H9 (cell line): ENCODE measurements around the gene IER2. TPM values are rescaled to one million over a fixed set of nuclear protein-coding genes. Genes with fewer than 3 reads are reported as not detected.

Source experiments
- DNase-seq: peaks from one replicate; pipeline ENCODE4 v3.0.0-alpha.2; 2017
- H2AFZ ChIP-seq: one replicate; pipeline ENCODE4 v1.6.1; 2013; ENCODE audit warnings: mild to moderate bottlenecking, low read length, control low read depth, moderate library complexity
- H2AK5ac ChIP-seq: 2 replicates; pipeline ENCODE4 v1.6.1; 2013; ENCODE audit warnings: low read length, control low read depth, mixed read lengths; ENCODE audit not compliant: insufficient read length
- H2BK120ac ChIP-seq: one replicate; pipeline ENCODE4 v1.6.1; 2013; ENCODE audit warnings: low read depth, mild to moderate bottlenecking, low read length, control low read depth, inconsistent platforms; ENCODE audit not compliant: poor library complexity, severe bottlenecking
- H2BK12ac ChIP-seq: 2 replicates; pipeline ENCODE4 v1.6.1; 2013; ENCODE audit warnings: low read length, control low read depth, mixed read lengths, low read depth; ENCODE audit not compliant: insufficient read length
- H2BK15ac ChIP-seq: 2 replicates; pipeline ENCODE4 v1.6.1; 2013; ENCODE audit warnings: low read depth, low read length, control low read depth
- H2BK20ac ChIP-seq: one replicate; pipeline ENCODE4 v1.6.1; 2013; ENCODE audit warnings: low read depth, mild to moderate bottlenecking, low read length, control low read depth, inconsistent platforms; ENCODE audit not compliant: poor library complexity, severe bottlenecking
- H2BK5ac ChIP-seq: 2 replicates; pipeline ENCODE4 v1.6.1; 2013; ENCODE audit warnings: low read length, control low read depth, mixed read lengths; ENCODE audit not compliant: insufficient read length
- H3K14ac ChIP-seq: 2 replicates; pipeline ENCODE4 v1.6.1; 2013; ENCODE audit warnings: low read length, control low read depth; ENCODE audit not compliant: insufficient read depth
- H3K18ac ChIP-seq: 2 replicates; pipeline ENCODE4 v1.6.1; 2013; ENCODE audit warnings: low read depth, mild to moderate bottlenecking, mixed read lengths, low read length, control low read depth; ENCODE audit not compliant: insufficient read length
- H3K23ac ChIP-seq: 2 replicates; pipeline ENCODE4 v1.6.1; 2013; ENCODE audit warnings: low read length, control low read depth, mixed read lengths, low read depth; ENCODE audit not compliant: insufficient read length
- H3K23me2 ChIP-seq: 2 replicates; pipeline ENCODE4 v1.6.1; 2013; ENCODE audit warnings: low read depth, mild to moderate bottlenecking, mixed read lengths, low read length, control low read depth; ENCODE audit not compliant: insufficient read length, poor library complexity, severe bottlenecking
- H3K27ac ChIP-seq: 2 replicates; pipeline ENCODE4 v1.5.1; 2013; ENCODE audit warnings: low read length, control low read depth, mixed read lengths, low read depth; ENCODE audit not compliant: insufficient read length
- H3K27me3 ChIP-seq: 2 replicates; pipeline ENCODE4 v1.6.1; 2013; ENCODE audit warnings: low read length, control low read depth, inconsistent platforms; ENCODE audit not compliant: insufficient read depth
- H3K4ac ChIP-seq: 2 replicates; pipeline ENCODE4 v1.6.1; 2013; ENCODE audit warnings: low read depth, mild to moderate bottlenecking, control low read depth, inconsistent platforms, low read length, moderate library complexity
- H3K4me1 ChIP-seq: 2 replicates; pipeline ENCODE4 v1.6.1; 2013; ENCODE audit warnings: low read length, control low read depth, inconsistent platforms; ENCODE audit not compliant: insufficient read depth
- H3K4me2 ChIP-seq: 2 replicates; pipeline ENCODE4 v1.6.1; 2013; ENCODE audit warnings: low read length, control low read depth, mixed read lengths; ENCODE audit not compliant: insufficient read length, insufficient read depth
- H3K56ac ChIP-seq: 2 replicates; pipeline ENCODE4 v1.6.1; 2013; ENCODE audit warnings: low read depth, mild to moderate bottlenecking, mixed read lengths, low read length, control low read depth; ENCODE audit not compliant: insufficient read length
- H3K79me1 ChIP-seq: 2 replicates; pipeline ENCODE4 v1.6.1; 2013; ENCODE audit warnings: low read depth, mild to moderate bottlenecking, moderate library complexity, low read length, control low read depth, inconsistent platforms; ENCODE audit not compliant: insufficient read depth, poor library complexity, severe bottlenecking
- H3K79me2 ChIP-seq: 2 replicates; pipeline ENCODE4 v1.6.1; 2013; ENCODE audit warnings: low read length, control low read depth, inconsistent platforms; ENCODE audit not compliant: insufficient read depth
- H3K9ac ChIP-seq: 2 replicates; pipeline ENCODE4 v1.6.1; 2013; ENCODE audit warnings: low read length, control low read depth, mixed read lengths; ENCODE audit not compliant: insufficient read length; ENCODE audit errors: extremely low read depth
- H3K9me3 ChIP-seq: one replicate; pipeline ENCODE4 v1.6.1; 2013; ENCODE audit warnings: low read depth, low read length, inconsistent platforms; ENCODE audit not compliant: control insufficient read depth
- H3T11ph ChIP-seq: one replicate; pipeline ENCODE4 v1.6.1; 2013; ENCODE audit warnings: mild to moderate bottlenecking, low read length, control low read depth, inconsistent platforms
- H4K20me1 ChIP-seq: one replicate; pipeline ENCODE4 v1.6.1; 2013; ENCODE audit not compliant: control insufficient read depth, insufficient read length, insufficient read depth
- H4K5ac ChIP-seq: 2 replicates; pipeline ENCODE4 v1.6.1; 2013; ENCODE audit warnings: low read depth, mild to moderate bottlenecking, mixed read lengths, low read length, control low read depth; ENCODE audit not compliant: insufficient read length
- H4K8ac ChIP-seq: replicated peaks from 2 replicates; pipeline ENCODE4 v1.6.1; 2013; ENCODE audit warnings: low read length, control low read depth, mixed read lengths, low read depth; ENCODE audit not compliant: insufficient read length
- H4K91ac ChIP-seq: 2 replicates; pipeline ENCODE4 v1.6.1; 2013; ENCODE audit warnings: low read depth, mild to moderate bottlenecking, moderate library complexity, mixed read lengths, low read length, control low read depth; ENCODE audit not compliant: insufficient read length
- H3K27ac Mint-ChIP-seq, 3 experiments: 2 replicates in 2 of 3; 3 replicates in 1 of 3; pipeline ENCODE4 v1.8.0; 2020 to 2021; ENCODE audit warnings: mixed read lengths in 3 of 3, mild to moderate bottlenecking in 1 of 3, moderate library complexity in 1 of 3
- H3K27me3 Mint-ChIP-seq: 2 replicates; pipeline ENCODE4 v1.8.0; 2021; ENCODE audit warnings: low read depth, mild to moderate bottlenecking, moderate library complexity, mixed read lengths
- H3K36me3 Mint-ChIP-seq, 3 experiments: 2 replicates in 2 of 3; 3 replicates in 1 of 3; pipeline ENCODE4 v1.8.0; 2020 to 2021; ENCODE audit warnings: low read depth in 3 of 3, mixed read lengths in 3 of 3; ENCODE audit not compliant: insufficient read depth in 1 of 3
- H3K4me1 Mint-ChIP-seq, 2 experiments: 2 replicates each; pipeline ENCODE4 v1.8.0; 2020; ENCODE audit warnings: mixed read lengths in 2 of 2
- H3K4me3 Mint-ChIP-seq, 2 experiments: 2 replicates in 1 of 2; 3 replicates in 1 of 2; pipeline ENCODE4 v1.8.0; 2020 to 2021; ENCODE audit warnings: mild to moderate bottlenecking in 2 of 2, mixed read lengths in 2 of 2, moderate library complexity in 1 of 2
- H3K9me3 Mint-ChIP-seq, 2 experiments: 2 replicates in 1 of 2; 3 replicates in 1 of 2; pipeline ENCODE4 v1.8.0; 2020; ENCODE audit warnings: mild to moderate bottlenecking in 2 of 2, mixed read lengths in 2 of 2, moderate library complexity in 1 of 2
- CTCF ChIP-seq: fragments of 200-600 bp; sonication (generic); conservative IDR thresholded peaks from 3 replicates; pipeline ENCODE4 v1.8.0; 2021; ENCODE audit warnings: antibody characterized with exemption, mild to moderate bottlenecking
- WGBS: extraction: QIAGEN DNeasy Blood & Tissue Kit; methylation state at CpG from one replicate; pipeline ENCODE4 v1.1.7; 2013; ENCODE audit warnings: missing lambda C conversion rate, low lambda C conversion rate, mixed read lengths; ENCODE audit not compliant: insufficient read length; ENCODE audit errors: extremely low coverage; 5-methylcytosine and 5-hydroxymethylcytosine counted together
- total RNA-seq: library from RNA; stranded (reverse); gene quantifications from 2 replicates; pipeline ENCODE4 v1.2.1, GENCODE V29; 2021

The IER2 gene
- total RNA-seq, 1 experiment from 2014 or later: 160 TPM

GRCh38 chr19:13135068-13136062 lies 14.8 kb upstream of the IER2 start:
- Mint-ChIP-seq H3K27ac (peak overlapping the region in 2 of 3 experiments; percentile 23 to 55; a peak in 1 of 7 replicates), H3K9me3 (no peaks in the 10 kb centered on the region), H3K4me3 (no peak overlapping the region), H3K27me3 (no peaks in the 10 kb centered on the region), H3K4me1 (peaks cover 12 to 16% of the 10 kb centered on the region in 2 experiments; a peak in 3 of 4 replicates), H3K36me3 (peaks cover 22 to 69% (median 53%) of the 10 kb centered on the region in 3 experiments; a peak in 6 of 7 replicates)
- Histone ChIP-seq H3K4me2 (no peak overlapping the region), H3K56ac (no peak overlapping the region), H2BK12ac (no peak overlapping the region), H3K18ac (no peak overlapping the region), H4K20me1 (no peaks in the 10 kb centered on the region), H3K23me2 (no peaks in the 10 kb centered on the region), H3K79me1 (peaks cover 4% of the 10 kb centered on the region), H3K27me3 (no peaks in the 10 kb centered on the region), H3K9me3 (no peaks in the 10 kb centered on the region), H2AK5ac (no peak overlapping the region), H3K14ac (no peak overlapping the region), H2AFZ (no peak overlapping the region), H2BK15ac (no peak overlapping the region), H4K91ac (no peak overlapping the region), H2BK5ac (no peak overlapping the region), H3K27ac (no peak overlapping the region), H2BK120ac (no peak overlapping the region), H4K5ac (no peak overlapping the region), H3K23ac (no peak overlapping the region), H2BK20ac (no peak overlapping the region), H4K8ac (no peak overlapping the region), H3T11ph (no peak overlapping the region), H3K9ac (no peak overlapping the region), H3K79me2 (peaks cover 14% of the 10 kb centered on the region; the same call in 1 of the 2 replicates), H3K4ac (no peak overlapping the region), H3K4me1 (no peaks in the 10 kb centered on the region)
- WGBS: no CpG with 5 or more reads among the region's 60 CpGs
- DNase-seq: no peak
- no peak for TF ChIP-seq CTCF
